ENCODE measurements around the gene PRR33. TPM values are rescaled to one million over a fixed set of nuclear protein-coding genes. Genes with fewer than 3 reads are reported as not detected.

Gene PRR33
- polyA plus RNA-seq, 3 donors from 2014 or later, result 0.35 TPM; not detected in 2

- H3K9me3 Mint-ChIP-seq, result no peaks in the 10 kb centered on the region
- DNase-seq, result peak; percentile 52 to 59 (median 59)
Observed at GRCh38 chr11:1839924-1840779, 51.5 kb downstream of the PRR33 start.

GRCh38 chr11:1839204-1839923 is 52.3 kb downstream of the PRR33 start:
- peak overlapping the region; percentile 18 to 75 (median 66) for H3K4me3 Mint-ChIP-seq
- DNase-seq, result no peak
- peaks cover 20 to 28% of the 10 kb centered on the region in 2 donors for H3K4me1 Mint-ChIP-seq
- peaks cover 0 to 6% (median 2%) of the 10 kb centered on the region in 3 donors for H3K27me3 Mint-ChIP-seq (ENCODE audit: low read depth in 3 of 3)
- H3K36me3 Mint-ChIP-seq, result no peaks in the 10 kb centered on the region
- no peaks in the 10 kb centered on the region for H3K9me3 Mint-ChIP-seq
- H3K27ac Mint-ChIP-seq, result peak overlapping the region in 4 of 6 donors; percentile 60 to 87 (median 80)

More at GRCh38 chr11:1839924-1840779, 51.5 kb downstream of the PRR33 start:
- H3K4me3 Mint-ChIP-seq, result peak overlapping the region; percentile 18 to 75 (median 66)
- peaks cover 2 to 6% (median 4%) of the 10 kb centered on the region in 3 donors for H3K27me3 Mint-ChIP-seq (ENCODE audit: low read depth in 3 of 3)
- H3K27ac Mint-ChIP-seq, result peak overlapping the region in 4 of 6 donors; percentile 60 to 87 (median 80)
- H3K36me3 Mint-ChIP-seq, result no peaks in the 10 kb centered on the region
- H3K4me1 Mint-ChIP-seq, result peaks cover 27 to 35% of the 10 kb centered on the region in 2 donors

- no peak for DNase-seq
- H3K36me3 Mint-ChIP-seq, result no peaks in the 10 kb centered on the region
- H3K27me3 Mint-ChIP-seq (ENCODE audit: low read depth in 3 of 3), result peaks cover 0 to 3% (median 2%) of the 10 kb centered on the region in 3 donors
- no peaks in the 10 kb centered on the region for H3K9me3 Mint-ChIP-seq
- H3K4me3 Mint-ChIP-seq, result peak within 1 kb of the TSS; percentile 18 to 75 (median 66)
- peak within 1 kb of the TSS in 4 of 6 donors; percentile 60 to 87 (median 80) for H3K27ac Mint-ChIP-seq
- H3K4me1 Mint-ChIP-seq, result peaks cover 12 to 20% of the 10 kb centered on the region in 2 donors
Observed at GRCh38 chr11:1838426-1839144, 53.1 kb downstream of the PRR33 start, which contains the start of gene TNNI2. TNNI2 (plus strand) TSS chr11:1838981; CDS start chr11:1839697, 716 bp downstream.

Other genes starting within 250 kb of the PRR33 start
- gene KRTAP5-6, start 194.7 kb downstream of the PRR33 start, polyA plus RNA-seq, result not detected
- gene IFITM10, start 141.3 kb downstream of the PRR33 start, polyA plus RNA-seq, result under 1 TPM; 0.09 to 0.93 (median 0.39) TPM
- 100 to 1,000 TPM; 471 to 795 (median 488) TPM for gene CTSD, start 128.0 kb downstream of the PRR33 start, polyA plus RNA-seq
- gene SYT8, start 56.9 kb downstream of the PRR33 start, polyA plus RNA-seq, result not detected
- gene TNNI2, start 52.9 kb downstream of the PRR33 start, polyA plus RNA-seq, result 1 to 10 TPM in 1 of 3 donors, under 1 TPM in 1, not detected in 1; 0.54 to 2.0 TPM
- gene LSP1, start 38.8 kb downstream of the PRR33 start, polyA plus RNA-seq, result 100 to 1,000 TPM; 437 to 767 (median 593) TPM
- gene TNNT3, start 27.8 kb upstream of the PRR33 start, polyA plus RNA-seq, result not detected
- 10 to 100 TPM; 20.9 to 44.4 (median 42.4) TPM for gene MRPL23, start 55.4 kb upstream of the PRR33 start, polyA plus RNA-seq
- not detected for gene H19, start 105.9 kb upstream of the PRR33 start, polyA plus RNA-seq
- not detected for gene IGF2, start 247.5 kb upstream of the PRR33 start, polyA plus RNA-seq

Data from immature natural killer cell (primary cell).